NT2/D1 (cell line): ENCODE results near the gene NGB.

Experiments
- SUZ12 ChIP-seq: IDR thresholded peaks from 2 replicates; pipeline ENCODE4 v1.6.1; 2011; ENCODE audit not compliant: insufficient read length, insufficient read depth; ENCODE audit errors: extremely low read depth
- YY1 ChIP-seq: IDR thresholded peaks from 2 replicates; pipeline ENCODE4 v1.6.1; 2011; ENCODE audit not compliant: insufficient read length, insufficient read depth
- ZNF274 ChIP-seq: IDR thresholded peaks from 2 replicates; pipeline ENCODE4 v1.6.1; 2011; ENCODE audit warnings: mild to moderate bottlenecking, low read depth, low read length

DNA sequence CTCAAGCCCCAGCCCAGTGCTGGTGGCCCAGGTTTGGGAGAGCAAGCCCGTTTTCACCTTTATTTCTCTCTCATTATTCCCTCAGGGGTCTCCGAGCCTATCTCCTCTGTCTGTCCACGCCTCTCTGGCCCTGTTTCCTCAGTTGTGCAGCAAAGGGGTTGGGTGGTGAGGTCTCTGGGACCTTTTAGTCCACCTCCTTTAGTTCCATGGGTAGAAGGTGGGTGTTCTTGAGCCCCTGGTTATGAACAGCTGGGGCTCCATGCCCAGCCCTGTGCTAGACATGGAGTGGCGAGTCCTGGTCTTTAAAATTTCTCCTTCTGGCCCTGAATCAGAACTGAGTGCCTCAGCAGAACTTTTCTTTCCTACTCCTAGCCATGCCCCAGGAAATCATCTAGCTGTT lies 1.3 kb upstream of the NGB start:
- TF ChIP-seq YY1, result no peak
- no peak for TF ChIP-seq ZNF274
- no peak for TF ChIP-seq SUZ12
